ENCODE results near the gene OSBPL10. TPM values are rescaled to one million over a fixed set of nuclear protein-coding genes. Genes with fewer than 3 reads are reported as not detected.

The OSBPL10 gene
- total RNA-seq, 1 experiment from 2014 or later, result 3.7 TPM

GRCh38 chr3:31747785-31748184, 233.3 kb downstream of the OSBPL10 start:
- Histone ChIP-seq H3K9me3 (no peaks in the 10 kb centered on the region), H3K4me3 (no peak overlapping the region), H3K36me3 (no peaks in the 10 kb centered on the region), H3K27me3 (no peaks in the 10 kb centered on the region)
- DNase-seq, result no peak

- DNase-seq, result no peak
- H3K4me3 ChIP-seq, result no peak overlapping the region
- H3K9me3 ChIP-seq, result no peaks in the 10 kb centered on the region
- H3K36me3 ChIP-seq, result no peaks in the 10 kb centered on the region
- no peaks in the 10 kb centered on the region for H3K27me3 ChIP-seq
Observed at GRCh38 chr3:31744913-31745312, 236.1 kb downstream of the OSBPL10 start.

DNA sequence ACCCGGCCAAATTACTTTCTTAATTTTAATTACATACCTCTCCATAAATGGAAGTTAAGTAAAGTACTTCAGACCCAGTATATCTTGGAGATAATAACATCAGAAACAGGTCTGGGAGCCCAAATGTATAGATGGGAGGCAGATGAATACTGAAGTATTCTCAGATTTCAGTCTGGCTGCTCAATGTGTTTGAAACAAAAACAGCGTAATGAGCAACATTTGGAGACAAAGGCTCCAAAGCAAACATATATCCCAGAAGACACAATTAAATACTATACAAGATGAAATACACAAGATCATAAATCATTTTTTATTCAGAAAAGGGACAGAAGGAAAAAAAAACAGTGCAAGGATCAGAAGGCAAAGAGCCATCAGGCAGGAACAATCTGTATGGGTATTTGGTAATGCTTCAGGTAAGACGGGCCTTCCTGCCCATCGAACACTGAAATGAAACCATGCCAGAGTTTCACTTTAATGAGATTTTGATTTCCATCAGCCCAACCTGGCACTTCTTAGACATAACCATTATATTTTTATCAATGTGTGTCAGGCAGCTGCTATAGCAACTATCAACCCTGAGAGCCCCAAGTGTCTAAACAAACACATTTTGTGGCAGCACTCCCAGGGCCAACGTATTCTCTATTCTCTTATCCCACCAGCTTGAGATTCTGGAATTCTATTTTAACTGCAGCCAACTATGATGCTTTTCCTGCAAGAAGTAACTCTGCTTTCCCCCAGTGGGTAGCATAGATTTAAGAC, 237.6 kb downstream of the OSBPL10 start:
- Histone ChIP-seq H3K27me3 (no peaks in the 10 kb centered on the region), H3K9me3 (no peaks in the 10 kb centered on the region), H3K36me3 (no peaks in the 10 kb centered on the region), H3K4me3 (no peak overlapping the region)
- DNase-seq, result no peak

DNA sequence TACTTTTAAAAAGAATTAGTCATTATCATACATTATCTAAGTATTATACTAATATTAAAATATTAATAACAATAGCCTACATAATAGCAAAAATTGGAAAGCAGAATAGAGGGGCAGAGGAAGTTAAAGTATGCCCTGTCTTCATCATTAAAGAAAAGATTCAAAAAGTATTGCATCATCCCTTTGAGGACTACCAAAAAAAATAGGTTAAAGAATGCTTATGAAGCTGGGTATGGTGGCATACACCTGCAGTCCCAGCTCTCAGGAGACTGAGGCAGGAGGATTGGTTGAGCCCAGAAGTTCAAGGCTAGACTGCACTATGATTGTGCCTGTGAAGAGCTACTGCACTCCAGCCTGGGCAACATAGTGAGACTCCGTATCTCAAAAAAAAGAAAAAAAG, 240.7 kb downstream of the OSBPL10 start:
- DNase-seq, result no peak
- Histone ChIP-seq H3K36me3 (no peaks in the 10 kb centered on the region), H3K27me3 (no peaks in the 10 kb centered on the region), H3K4me3 (no peak overlapping the region), H3K9me3 (no peaks in the 10 kb centered on the region)

DNA sequence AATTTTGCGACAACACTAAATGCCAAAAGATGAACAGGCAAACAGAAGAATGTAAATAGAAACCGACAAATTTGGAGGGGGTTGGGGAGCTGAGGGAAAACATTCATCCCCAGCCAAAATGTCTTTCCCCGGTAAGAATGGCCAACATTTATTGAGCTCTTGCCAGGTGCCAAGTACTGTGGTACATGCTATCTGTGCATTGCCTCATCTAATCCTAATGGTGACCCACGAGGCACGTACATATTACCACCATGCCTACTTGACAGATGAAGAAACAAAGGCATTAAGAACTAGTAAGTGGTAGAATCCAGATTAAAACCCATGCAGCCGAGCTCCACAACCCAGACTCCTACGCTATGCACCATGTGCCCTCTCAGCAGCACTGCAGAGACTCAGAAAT, 242.7 kb downstream of the OSBPL10 start:
- Histone ChIP-seq H3K27me3 (no peaks in the 10 kb centered on the region), H3K9me3 (no peaks in the 10 kb centered on the region), H3K36me3 (no peaks in the 10 kb centered on the region), H3K4me3 (no peak overlapping the region)
- DNase-seq, result no peak

GRCh38 chr3:31735667-31736066, 245.4 kb downstream of the OSBPL10 start:
- no peaks in the 10 kb centered on the region for H3K9me3 ChIP-seq
- H3K36me3 ChIP-seq, result no peaks in the 10 kb centered on the region
- H3K4me3 ChIP-seq, result no peak overlapping the region
- DNase-seq, result no peak
- no peaks in the 10 kb centered on the region for H3K27me3 ChIP-seq

- Histone ChIP-seq H3K9me3 (no peaks in the 10 kb centered on the region), H3K36me3 (no peaks in the 10 kb centered on the region), H3K4me3 (no peak overlapping the region), H3K27me3 (no peaks in the 10 kb centered on the region)
- no peak for DNase-seq
Observed at GRCh38 chr3:31733234-31733667, 247.8 kb downstream of the OSBPL10 start.

GRCh38 chr3:31732548-31732947, 248.5 kb downstream of the OSBPL10 start:
- Histone ChIP-seq H3K27me3 (no peaks in the 10 kb centered on the region), H3K4me3 (no peak overlapping the region), H3K36me3 (no peaks in the 10 kb centered on the region), H3K9me3 (no peaks in the 10 kb centered on the region)
- no peak for DNase-seq

DNA sequence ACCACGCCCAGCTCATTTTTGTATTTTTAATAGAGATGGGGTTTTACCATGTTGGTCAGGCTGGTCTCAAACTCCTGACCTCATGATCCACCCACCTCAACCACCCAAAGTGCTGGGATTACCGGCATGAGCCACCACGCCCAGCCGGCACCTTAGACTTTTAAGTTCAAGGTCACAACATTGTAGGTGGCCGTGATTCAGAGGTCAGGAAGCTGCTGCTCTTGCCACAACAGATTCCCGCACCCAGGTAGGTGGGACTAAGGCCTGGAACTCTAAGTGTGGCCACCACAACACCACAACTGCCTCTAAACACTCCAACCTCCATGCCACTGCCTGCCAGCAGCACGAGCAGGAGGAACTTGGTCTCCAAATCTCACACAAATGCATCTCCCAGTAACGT, 251.5 kb downstream of the OSBPL10 start:
- H3K9me3 ChIP-seq, result no peaks in the 10 kb centered on the region
- DNase-seq, result no peak
- no peaks in the 10 kb centered on the region for H3K27me3 ChIP-seq
- no peak overlapping the region for H3K4me3 ChIP-seq
- H3K36me3 ChIP-seq, result no peaks in the 10 kb centered on the region

DNA sequence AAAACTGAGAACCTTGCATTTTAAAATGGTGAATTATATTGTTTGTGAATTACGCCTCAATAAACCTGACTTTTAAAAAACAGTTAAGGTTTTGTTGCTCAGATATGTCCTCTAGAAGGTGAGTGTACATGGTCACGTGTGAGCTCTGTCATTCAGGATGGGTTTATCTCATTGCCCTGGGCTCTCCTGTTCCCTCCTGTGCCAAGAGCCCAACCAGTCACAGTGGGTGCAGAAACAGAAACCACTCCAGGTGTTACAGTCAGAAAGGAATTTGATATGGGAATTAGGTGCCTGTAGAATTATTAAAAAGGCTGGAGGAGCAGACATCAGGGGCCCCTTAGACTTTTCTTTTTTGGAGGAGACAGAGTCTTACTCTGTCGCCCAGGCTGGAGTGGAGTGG, 252.0 kb downstream of the OSBPL10 start:
- no peak for DNase-seq
- Histone ChIP-seq H3K27me3 (no peaks in the 10 kb centered on the region), H3K36me3 (no peaks in the 10 kb centered on the region), H3K4me3 (no peak overlapping the region), H3K9me3 (no peaks in the 10 kb centered on the region)

GRCh38 chr3:31728403-31728802, 252.7 kb downstream of the OSBPL10 start:
- H3K4me3 ChIP-seq, result no peak overlapping the region
- DNase-seq, result no peak

DNA sequence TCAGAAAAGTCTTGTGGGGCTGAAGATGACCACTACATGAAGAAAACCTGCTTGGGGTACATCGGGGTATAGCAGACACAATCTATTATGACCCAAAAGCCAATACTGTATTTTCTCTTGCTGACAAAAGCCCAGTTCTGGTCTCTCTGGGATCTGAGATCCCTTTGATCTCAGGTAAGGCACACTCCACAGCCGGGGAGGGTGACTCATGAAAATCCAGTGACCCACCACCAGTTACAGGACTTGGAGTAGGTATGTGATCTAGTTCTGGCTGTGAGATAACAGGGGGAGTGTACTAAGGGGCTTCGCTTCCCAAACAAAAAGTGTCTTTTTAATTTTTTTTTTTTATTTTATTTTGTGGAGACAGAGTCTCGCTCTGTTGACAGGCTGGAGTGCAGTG, 255.1 kb downstream of the OSBPL10 start:
- Histone ChIP-seq H3K4me3 (no peak overlapping the region), H3K9me3 (no peaks in the 10 kb centered on the region), H3K27me3 (no peaks in the 10 kb centered on the region), H3K36me3 (no peaks in the 10 kb centered on the region)
- DNase-seq, result no peak

More at GRCh38 chr3:31728403-31728802, 252.7 kb downstream of the OSBPL10 start:
- no peaks in the 10 kb centered on the region for H3K36me3 ChIP-seq
- no peaks in the 10 kb centered on the region for H3K9me3 ChIP-seq
- H3K27me3 ChIP-seq, result no peaks in the 10 kb centered on the region

GRCh38 chr3:31725568-31725967, 255.5 kb downstream of the OSBPL10 start:
- H3K9me3 ChIP-seq, result no peaks in the 10 kb centered on the region
- H3K36me3 ChIP-seq, result no peaks in the 10 kb centered on the region
- no peaks in the 10 kb centered on the region for H3K27me3 ChIP-seq
- no peak overlapping the region for H3K4me3 ChIP-seq
- no peak for DNase-seq

DNA sequence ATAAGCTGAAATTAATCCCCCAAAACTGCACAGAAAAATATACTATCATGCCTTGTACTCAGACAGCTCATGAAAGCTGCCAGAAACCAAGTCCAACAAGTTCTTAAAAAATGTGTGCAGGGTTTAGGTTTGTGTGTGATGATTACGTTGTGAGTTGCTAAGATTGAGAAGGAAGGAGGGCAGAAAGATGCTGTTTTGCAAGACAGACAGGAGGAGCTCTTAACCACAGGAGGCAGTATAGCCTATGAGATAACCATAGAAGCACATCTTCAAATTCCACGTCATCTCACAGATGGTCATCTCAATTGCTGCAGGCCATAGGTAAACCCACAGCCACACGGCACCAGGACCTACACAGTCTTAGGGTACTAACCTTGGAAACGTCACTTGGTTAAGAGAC, 256.4 kb downstream of the OSBPL10 start:
- no peaks in the 10 kb centered on the region for H3K36me3 ChIP-seq
- H3K27me3 ChIP-seq, result no peaks in the 10 kb centered on the region
- H3K9me3 ChIP-seq, result no peaks in the 10 kb centered on the region
- no peak for DNase-seq
- no peak overlapping the region for H3K4me3 ChIP-seq

- Histone ChIP-seq H3K4me3 (no peak overlapping the region), H3K36me3 (no peaks in the 10 kb centered on the region), H3K9me3 (no peaks in the 10 kb centered on the region), H3K27me3 (no peaks in the 10 kb centered on the region)
- no peak for DNase-seq
Observed at GRCh38 chr3:31724116-31724515, 256.9 kb downstream of the OSBPL10 start.

DNA sequence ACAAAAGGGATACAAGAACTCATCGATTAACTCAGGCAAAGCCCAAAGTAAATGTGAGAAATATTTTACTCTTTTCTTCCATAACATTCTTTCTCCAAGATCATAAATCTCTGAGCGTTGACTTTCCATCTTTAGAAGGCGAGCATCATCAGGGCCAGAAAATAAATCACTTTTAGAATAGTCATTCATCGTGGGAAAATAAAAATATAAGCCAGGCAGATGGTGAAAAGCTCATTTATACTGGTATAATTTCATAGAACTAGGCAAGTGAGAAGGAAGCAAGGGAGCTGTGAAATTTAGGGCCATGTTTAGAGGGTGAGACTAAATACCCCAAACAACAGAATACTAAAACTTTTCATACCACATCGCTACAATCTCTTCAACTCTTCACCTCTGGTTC, 257.4 kb downstream of the OSBPL10 start:
- no peaks in the 10 kb centered on the region for H3K36me3 ChIP-seq
- no peaks in the 10 kb centered on the region for H3K27me3 ChIP-seq
- H3K4me3 ChIP-seq, result no peak overlapping the region
- DNase-seq, result no peak
- no peaks in the 10 kb centered on the region for H3K9me3 ChIP-seq

DNA sequence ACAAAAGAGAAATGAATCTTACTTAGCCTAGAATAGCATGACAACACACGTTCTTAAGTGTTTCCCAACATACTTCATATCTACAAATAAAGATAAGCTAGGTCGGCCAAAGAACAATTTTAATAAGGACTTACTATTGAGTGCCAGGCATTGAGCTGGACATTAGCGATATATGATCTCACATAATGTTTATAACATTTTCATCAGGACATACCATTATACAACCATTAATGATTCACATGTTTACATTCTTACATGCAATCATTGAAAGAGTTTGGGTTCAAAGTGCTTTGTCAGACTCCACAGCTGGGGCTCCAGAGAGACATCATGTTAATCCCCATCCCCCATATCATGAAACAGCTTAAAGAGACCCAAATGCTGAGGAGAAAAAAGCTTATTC, 259.4 kb downstream of the OSBPL10 start:
- H3K9me3 ChIP-seq, result no peaks in the 10 kb centered on the region
- no peak for DNase-seq
- no peak overlapping the region for H3K4me3 ChIP-seq
- no peaks in the 10 kb centered on the region for H3K36me3 ChIP-seq
- H3K27me3 ChIP-seq, result no peaks in the 10 kb centered on the region

DNA sequence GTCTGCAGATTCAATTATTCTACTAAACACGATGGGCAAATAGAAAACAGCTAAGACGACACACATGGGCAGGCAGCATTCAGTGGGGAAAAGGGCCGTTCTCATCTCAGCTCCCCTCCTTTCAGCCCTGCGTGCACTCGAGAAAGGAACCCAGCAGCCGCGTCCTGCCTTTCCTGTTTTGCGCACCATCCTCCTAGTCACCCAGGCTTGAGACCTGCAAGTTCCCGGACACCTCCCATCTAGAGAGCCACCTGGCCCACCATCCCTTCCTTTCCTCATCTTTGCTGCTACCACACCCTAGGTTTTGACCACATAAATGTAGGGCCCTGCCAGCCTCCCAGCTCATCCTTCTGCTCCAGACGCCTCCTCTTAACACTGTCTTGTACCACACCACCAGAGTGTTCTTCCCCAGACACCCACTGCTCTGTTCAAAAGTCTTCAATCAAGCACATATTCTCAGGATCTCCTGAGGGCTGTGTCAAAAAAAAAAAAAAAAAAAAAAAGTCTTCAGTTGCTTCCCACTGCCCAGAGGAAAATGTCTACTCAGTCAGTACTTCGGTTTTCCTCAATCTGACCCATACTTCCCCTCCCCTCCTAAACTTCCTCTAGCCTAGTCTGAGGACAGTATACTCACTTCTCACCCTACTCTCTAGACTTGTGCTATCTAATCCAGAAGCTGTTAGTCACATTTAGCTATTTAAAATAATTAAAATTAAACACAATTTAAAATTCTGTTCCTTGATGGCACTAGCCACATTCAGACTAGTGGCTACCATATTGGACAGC, 266.4 kb downstream of the OSBPL10 start:
- Histone ChIP-seq H3K27me3 (no peaks in the 10 kb centered on the region), H3K36me3 (no peaks in the 10 kb centered on the region), H3K9me3 (no peaks in the 10 kb centered on the region), H3K4me3 (no peak overlapping the region)
- DNase-seq, result no peak

Measured in MG63 (cell line).